HG03135 (cell line): ENCODE data around the gene ZC3H10.

Experiments used
- ATAC-seq: cut with Tn5 transposase; IDR thresholded peaks from one replicate; pipeline ENCODE4 v1.9.1; 2021; ENCODE audit warnings: mild to moderate bottlenecking, moderate library complexity; ENCODE audit not compliant: unreplicated experiment

The ZC3H10 gene

DNA sequence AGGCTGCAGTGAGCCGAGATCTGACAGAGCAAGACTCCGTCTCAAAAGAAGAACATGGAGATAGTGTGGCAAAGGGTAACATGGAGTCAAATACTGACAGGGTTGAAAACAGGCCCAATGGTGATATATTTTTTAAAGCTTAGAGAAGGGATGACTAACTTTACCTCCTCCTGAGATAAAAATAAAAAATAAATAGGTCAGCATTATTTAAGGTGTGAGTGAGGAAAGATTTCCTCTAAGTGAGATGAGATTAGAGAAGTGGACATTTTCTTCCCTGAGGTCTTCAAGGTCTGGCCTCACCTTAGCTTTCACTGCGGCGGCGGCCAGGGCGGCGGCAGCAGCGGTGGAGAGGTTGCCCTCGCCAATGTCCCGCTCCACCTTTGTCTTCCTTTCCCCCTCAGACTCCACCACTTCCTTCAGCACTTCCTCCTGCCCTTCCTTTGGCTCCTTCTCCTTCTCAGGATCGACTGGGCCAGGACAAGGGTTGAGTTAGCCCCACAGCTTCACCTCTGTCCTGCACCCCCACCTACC, 51.2 kb downstream of the ZC3H10 start:
- ATAC-seq = no peak

DNA sequence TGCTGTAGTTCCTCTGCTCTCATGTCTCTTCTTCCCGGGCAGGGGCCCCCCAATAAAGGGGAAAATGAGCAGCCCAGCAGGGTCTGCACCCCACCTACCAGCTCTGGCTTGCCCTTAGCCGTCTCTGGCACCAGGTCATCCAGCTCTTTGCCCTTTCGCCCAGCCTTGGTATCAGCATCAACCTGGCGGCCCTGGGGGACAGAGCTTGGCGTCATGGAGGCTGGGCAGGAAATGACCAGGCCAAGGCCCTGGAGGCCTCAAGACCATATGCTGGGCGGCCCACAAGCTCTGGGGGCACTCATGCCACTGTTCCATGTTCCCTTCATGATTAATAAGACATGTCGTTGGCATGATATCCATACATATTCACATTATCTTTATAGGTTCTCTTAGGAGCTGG, 54.8 kb downstream of the ZC3H10 start:
- ATAC-seq = no peak
